Measurements from ENCODE around the gene FAM186B.

FAM186B gene

DNA sequence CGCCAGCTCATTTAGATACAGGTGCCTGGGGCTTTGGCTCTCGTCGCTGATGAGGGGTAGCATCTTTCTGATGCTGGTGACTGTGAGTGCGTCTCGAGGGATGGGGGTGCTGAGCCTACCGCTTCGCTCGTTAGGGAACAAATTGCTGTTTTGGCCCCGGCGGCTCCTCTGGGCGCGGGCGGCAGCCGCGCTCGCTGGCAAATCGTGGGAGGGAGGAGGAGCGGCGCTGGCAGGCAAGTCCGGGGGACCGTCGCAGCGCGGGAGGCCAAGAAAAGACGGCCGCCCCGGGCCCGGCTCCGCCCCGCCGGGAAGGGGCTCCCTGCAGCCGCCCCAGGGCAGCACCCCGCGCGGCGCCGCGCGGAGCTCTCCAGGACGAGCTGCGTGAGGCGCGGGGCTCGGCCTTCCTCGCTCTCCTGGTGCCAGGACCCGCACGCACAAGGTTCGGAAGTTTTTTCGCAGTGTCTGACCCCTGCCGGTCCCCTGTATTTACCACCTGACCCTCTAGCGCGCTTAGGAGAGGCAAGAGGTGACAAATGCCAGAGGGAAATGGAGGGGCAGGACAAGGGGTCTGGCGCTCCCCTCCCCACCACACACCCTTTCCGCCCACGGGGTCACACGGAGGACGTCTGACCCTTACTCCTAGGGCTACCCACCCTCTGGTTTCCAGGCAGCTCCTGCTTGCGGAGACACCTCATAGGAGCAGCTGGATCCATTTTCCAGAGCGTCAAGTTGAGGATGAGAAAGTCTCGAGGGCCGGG is 67.5 kb downstream of the FAM186B start:
- peak; percentile 54 for DNase-seq

All from activated naive CD4-positive, alpha-beta T cell treated with Interleukin-2 at 50 U/mL for 16 hours (primary cell).